ELR (cell line): ENCODE data around the gene PTX4.

ENCODE experiments used
- DNase-seq: peaks from one replicate; pipeline ENCODE4 v3.0.0-alpha.2; 2015; ENCODE audit warnings: low read depth

Gene PTX4, protein sequence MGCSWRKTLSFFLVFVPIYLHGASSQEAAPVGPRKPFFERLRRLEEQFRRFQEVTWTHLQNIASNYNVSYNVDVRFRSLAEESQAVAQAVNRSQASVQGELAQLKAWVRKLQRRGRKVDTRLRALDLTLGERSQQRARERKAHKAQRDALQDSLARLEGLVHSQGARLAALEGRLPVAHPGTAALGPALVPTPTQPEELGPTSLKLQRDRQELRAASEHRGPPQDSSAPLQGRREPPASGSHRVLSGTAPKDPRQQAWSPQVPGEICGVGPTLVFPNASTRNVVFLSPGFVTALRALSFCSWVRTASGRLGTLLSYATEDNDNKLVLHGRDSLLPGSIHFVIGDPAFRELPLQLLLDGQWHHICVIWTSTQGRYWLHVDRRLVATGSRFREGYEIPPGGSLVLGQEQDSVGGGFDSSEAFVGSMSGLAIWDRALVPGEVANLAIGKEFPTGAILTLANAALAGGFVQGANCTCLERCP

DNA sequence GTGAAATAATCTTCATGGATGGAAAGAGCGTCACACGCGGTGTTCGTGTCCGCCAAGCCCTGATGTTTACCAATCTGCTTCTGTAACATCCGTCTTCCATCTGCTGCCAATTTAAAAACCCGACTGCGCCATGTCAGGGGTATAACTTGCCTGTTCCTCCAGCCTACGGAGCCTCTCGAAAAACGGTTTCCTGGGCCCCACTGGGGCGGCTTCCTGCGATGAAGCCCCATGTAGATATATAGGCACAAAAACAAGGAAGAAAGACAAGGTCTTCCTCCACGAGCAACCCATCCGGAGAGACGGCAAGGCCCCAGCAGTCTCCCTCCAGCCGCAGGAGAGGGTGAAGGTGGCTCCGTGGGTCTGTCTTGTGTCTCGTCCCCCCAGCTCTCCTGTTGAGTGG, at the start of gene PTX4:
Gene PTX4, minus strand, starts transcription at position 326 of the 400 bp plus-strand sequence. Its CDS starts 35 bp downstream, at position 291.
- DNase-seq: no peak

DNA sequence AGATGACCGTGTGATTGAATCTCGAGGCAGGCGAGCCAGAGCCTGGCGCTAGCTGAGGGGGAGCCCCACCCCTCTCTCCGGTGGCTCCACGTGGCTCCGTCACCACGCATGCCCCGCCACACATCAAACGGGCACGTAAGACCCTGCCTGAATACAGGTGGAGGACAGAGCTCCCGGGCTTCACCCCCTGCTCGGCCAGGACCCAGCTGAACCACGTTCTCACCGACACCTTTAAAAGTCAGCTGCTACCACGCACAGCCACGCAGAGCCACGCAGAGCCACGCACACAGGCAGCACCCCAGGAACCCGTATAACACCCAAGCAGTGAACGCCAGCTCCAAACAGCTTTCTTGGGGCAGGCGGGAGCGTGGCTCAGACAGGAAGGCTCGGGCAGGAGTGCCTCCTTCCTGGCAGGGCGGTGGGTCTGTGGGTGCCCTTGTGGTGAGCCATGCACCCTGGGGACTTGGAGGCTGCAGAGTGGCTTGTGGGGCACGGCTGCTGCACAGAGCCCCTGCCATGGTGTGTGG, 49.1 kb upstream of the PTX4 start:
- DNase-seq: no peak

DNA sequence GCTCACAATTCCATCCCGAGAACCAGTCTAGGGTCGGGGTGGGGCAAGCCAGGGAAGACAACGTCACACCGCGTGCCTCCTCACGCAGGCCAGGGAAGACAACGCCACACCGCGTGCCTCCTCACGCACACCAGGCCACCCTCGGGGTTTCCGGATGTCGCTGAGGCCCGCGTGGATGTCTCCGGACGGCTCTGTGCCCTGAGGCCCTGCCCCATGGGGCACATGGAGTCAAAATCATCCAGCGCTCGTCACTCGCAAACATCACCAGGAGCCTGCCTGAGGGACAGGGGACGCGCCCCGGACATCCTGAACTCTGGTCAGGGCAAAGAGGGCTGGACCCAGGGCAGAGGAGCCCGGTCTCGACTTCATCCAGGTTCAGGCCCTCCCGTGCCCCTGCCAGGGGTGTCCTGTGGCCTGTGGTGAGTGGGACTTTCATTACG, 48.4 kb upstream of the PTX4 start:
- DNase-seq: no peak

DNA sequence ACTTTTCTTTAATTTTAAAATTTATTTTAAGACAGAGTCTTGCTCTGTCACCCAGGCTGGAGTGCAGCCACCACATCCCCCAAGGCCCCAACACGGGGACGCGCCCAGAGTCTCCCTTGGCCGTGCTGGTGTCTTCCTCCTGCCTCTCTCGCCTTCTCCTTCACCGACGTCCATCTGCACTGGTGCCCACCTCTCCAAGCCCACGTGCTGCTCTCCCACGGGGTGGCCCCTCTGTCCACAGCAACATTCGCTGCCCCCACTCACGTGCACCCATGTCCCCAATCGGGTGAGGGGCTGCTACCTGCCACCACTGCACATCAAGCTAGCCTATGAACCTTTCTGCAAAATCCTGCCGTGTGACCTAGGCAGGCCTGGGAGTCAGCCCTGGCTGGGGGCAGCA, 47.9 kb upstream of the PTX4 start:
- DNase-seq: no peak

DNA sequence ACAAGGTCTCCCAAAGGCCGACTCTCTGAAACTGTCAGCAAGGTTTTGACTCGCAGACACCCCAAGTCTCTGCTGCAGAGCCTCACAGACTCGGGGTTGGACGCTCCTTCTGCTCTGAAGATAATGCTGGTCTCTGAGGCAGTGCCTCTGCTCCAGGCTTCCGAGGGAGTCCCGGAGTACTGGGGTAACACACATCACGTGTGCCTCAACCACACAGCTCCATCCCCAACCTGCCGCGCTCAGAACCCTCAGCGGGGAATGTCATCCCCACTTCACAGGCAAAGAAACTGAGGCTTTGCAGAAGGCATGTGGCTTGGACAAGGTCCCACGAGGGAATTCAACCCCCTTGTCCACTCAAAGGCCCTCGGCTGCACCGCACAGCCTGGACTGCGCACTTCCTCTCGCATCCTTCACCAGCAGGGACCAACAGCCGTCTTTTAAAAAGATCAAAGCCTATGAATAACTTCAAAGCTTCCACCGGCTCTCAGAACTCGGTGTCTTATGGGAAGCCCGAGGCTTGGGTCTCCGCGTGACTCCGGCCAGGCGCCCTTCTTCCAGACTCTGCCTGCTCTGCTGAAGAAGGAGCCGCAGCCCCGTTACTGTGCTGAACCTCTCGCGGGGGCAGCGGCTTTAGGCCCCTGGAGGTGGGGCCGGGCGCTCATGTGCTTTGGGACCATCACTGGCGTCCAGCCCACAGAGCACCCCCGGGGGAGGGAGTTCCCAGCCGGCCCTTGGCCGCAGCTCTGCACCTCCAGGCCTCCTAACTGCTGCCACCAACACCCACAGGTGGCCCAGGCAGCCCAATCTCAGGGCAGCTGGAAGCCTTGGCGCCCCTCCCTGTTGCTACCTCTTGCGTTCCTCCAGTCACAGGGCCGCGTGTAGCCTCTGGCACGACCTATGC, 46.9 kb upstream of the PTX4 start:
- no peak for DNase-seq

DNA sequence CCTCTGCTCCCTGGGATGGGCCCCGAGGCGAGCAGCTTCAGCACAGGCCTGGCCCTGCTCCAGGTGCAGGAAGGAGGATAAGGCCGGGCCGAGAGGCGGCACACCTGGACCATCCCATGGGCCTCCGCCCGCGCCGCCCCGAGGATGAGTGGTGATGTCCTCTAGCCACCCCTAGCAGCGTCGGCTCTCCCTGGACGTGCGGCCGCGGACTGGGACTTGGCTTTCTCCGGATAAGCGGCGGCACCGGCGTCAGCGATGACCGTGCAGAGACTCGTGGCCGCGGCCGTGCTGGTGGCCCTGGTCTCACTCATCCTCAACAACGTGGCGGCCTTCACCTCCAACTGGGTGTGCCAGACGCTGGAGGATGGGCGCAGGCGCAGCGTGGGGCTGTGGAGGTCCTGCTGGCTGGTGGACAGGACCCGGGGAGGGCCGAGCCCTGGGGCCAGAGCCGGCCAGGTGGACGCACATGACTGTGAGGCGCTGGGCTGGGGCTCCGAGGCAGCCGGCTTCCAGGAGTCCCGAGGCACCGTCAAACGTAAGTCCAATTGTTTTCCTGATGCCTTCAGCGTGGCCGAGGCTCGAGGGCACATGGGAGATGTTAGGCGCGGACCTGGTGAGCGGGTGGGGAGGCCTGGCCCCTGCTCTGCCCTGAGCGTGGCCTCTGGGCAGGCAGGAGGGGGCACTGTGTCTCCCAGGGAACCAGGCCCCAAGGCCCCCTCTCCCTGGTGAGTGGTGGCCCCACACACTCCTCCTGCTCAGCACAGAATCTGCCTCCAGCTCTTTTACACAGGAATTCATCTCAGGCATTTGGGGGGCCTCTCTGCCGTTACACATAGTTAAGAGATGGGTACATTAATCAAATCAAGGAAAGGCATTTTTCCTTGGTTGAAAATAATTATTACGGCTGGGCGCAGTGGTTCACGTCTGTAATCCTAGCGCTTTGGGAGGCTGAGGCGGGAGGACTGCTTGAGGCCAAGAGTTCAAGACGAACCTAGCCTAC, 45.6 kb upstream of the PTX4 start:
- peak; percentile 55 for DNase-seq

DNA sequence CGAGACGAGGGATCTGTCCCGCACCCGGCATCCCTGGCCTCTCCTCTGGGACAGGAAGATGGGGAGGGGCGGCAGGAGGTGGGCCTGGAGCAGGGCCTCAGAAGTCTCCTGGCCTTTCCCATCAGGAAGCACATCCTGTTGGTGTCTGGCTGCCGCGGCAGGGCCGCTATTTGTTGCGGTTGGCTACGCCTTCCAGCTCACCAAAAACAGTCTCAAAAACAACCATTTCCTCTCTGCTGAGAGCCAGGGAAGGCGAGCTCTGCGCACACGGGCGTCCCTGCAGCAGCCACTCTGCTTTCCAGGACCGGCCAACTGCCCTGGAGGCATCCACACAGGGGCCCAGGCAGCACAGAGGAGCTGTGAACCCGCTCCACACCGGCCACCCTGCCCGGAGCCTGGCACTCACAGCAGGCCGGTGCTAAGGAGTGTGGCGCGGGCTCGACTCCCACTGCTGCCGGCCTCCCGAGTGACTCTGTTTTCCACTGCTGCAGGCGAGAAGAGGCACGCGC, 44.8 kb upstream of the PTX4 start, which contains the start of gene TMEM204:
Gene TMEM204, plus strand, starts transcription at position 224 of the 509 bp plus-strand sequence. CDS start 610 bp downstream, outside the sequence.
- peak; percentile 88 for DNase-seq

DNA sequence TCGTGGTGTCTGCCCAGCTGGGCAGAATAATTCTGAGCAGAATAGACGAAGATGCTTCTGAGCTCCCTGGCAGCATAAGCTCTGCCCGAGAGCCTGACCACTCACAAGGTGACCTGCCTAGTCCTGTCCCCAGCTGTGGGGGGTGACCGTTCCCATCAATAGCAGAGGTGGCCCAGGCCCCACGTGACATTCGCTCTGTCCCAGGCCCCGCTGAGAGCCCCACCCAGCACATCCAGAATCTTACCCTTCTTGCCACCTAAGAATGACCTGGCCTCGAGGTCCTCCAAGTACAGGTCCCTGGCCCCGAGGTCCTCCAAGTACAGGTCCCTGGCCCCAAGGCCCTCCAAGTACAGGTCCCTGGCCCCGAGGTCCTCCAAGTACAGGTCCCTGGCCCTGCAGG, 44.0 kb upstream of the PTX4 start:
- no peak for DNase-seq

DNA sequence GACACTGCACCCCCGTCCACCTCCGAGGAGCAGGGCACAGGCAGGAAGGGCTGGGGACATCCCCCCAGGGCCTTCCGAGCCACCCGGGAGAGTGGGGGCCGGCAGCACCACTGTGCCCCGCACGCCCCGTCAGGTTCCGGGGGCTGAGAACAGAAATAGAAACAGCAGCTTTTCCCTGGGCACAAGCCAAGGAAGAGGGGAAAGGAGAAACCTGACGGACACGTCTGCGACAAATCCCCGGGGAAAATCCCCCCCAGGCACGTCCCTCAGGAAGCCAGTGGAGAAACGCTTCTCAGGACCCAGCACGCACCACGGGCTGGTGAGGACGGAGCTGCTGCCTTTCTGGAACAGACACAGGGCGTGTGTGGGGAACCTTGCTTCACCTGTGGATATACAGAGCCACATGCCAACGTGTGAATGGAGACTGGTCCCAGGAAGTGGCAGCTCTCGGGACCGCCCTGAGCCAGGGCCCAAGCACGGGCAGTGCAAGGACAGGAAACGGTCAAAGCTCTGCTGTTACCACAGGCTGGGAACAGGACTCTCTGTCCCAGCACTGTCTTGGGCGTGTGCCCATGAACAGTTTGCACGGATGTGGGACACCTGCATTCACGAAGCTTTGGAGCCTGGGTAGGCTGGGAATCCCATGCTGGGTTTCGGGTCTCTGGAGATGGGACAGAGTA, 43.5 kb upstream of the PTX4 start:
- no peak for DNase-seq

DNA sequence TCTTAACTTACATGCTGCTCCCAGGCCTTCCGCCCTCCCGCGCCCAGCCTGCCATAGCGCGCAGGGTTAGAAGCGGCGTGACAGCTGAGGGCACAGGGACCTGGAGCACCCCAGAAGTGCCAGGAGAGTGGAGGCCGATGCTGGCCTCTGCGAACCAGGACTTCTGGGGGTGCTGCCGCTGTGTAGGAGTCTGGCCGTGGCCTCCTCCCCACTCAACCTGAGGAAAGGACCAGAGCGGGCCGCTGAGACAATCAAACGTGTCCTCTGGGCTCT, 42.8 kb upstream of the PTX4 start:
- no peak for DNase-seq

DNA sequence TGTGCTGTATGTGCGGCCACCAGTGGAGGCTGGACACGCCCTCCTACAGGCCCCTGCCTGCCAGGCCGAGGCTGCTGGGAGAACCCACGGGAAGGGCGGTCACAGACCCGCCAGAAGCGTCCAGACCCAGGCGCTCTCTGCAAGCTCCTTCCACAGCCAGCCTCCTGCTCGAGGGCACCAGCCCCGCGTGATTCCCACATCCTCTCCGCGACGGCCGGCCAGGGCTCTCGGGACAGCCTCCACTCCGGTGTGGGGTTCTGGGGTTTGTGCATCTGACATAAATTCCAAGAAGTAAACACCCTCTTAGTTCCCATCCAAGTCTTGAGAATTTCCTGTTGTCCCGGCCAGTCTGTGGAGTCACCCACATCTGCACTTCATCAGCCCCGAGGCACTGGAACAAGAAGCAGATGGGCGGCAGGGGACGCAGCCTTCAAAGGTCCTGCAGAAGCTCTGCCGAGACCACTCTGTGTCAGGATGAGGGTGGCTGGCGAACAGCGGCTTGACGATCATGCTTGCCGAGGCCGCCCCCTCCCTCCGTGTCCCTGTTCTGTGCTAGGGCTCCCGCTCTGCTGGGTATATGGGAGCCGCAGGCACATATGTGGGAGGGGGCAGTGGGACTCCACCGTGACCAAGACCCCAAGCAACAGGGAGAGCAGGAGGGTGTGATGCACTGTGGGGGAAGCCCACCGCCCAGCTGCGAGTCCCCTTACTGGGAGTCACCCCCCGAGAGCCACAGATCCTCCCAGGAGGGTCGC, 42.3 kb upstream of the PTX4 start:
- DNase-seq: peak; percentile 44

DNA sequence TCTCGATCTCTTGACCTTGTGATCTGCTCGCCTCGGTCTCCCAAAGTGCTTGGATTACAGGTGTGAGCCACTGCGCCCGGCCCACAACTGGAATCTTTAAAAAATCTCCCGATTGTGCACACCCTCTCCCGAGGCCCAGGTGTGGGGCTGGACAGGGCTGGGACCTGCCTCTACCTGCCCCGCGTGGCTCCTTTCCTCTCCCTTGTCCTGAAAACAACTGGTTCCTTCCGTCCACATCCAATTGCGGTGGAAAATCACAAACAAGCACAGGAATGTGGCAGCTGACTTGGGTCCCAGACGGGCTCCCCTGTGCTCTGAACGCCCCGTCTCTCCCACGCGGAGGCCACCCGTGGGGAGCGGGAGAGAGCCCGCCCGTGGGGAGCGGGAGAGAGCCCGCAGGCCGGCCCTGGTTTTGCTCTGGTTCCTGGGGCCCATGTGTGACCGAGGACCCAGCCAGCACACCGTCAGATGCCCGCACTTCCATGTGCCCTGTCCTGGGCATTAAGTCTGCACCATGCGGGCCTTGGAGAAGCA, 41.7 kb upstream of the PTX4 start:
- DNase-seq: no peak

DNA sequence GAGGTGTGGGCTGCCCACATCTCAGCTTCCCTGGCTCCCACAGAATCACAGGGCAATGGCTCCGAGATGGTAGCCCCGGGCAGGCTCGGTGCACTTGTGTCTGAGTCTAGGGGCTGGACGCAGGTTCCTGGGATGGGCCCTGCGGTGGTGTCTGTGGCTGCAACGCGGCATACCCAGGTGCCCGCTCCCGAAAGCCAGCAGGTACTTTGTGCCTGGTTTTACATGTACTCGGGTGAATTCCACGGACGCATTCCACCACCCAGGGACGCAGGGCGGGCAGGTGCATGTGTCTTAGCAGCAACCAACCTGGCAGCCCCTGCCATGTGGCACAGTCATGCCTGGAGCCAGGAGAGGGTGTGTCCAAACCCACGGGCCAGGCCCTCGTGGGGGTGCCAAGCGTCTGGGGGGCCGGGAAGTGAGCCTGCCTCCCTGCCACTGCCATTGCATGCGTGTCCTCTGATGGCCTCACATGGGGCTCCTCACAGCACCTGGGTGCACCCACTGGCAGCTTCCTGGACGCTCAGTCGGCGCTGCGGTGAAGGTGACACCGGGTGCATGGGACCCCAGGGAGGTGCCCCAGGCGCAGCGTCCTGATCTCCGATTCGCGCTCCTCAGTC, 40.3 kb upstream of the PTX4 start:
- DNase-seq: no peak

DNA sequence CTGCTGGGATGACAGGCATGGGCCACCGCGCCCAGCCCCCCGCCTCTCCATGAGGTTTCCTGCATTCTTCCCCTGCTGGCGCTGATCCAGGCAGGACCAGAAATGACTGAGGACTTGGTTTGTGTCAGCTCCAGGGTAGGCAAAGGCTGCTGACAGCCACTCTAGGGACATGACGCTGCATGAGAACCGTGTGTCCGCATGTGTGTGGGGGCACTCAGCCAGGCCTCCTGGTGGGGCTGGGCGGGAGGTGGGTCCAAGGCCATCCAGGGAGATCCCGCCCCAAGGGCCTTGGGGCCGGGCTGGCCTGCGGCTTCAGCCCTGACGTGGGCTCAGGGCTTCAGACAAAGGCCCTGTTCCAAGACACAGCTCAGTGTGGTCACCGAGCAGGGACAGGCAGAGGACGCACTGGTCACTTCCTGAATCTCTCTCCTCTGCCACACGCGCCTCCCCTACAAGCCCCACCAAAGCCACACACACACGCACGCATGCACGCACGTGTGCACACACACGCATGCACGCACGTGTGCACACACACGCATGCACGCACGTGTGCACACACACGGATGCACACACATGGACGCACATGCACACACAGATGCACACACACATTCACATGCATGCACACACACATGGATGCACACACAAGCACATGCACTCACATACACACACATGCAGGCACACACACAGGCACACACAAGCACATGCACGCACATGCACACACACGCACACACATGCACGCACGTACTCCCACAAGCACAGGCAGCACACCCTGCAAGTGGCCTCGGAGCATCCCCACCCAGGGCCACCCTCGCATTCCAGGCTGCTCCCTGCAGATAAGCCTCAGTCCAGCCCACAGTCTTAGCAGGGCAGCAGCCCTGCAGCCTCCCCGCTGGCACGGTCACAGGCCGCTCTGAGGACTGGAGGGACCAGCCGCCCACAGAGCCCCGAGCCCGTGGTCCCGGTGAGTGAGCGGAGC, 39.4 kb upstream of the PTX4 start:
- no peak for DNase-seq

DNA sequence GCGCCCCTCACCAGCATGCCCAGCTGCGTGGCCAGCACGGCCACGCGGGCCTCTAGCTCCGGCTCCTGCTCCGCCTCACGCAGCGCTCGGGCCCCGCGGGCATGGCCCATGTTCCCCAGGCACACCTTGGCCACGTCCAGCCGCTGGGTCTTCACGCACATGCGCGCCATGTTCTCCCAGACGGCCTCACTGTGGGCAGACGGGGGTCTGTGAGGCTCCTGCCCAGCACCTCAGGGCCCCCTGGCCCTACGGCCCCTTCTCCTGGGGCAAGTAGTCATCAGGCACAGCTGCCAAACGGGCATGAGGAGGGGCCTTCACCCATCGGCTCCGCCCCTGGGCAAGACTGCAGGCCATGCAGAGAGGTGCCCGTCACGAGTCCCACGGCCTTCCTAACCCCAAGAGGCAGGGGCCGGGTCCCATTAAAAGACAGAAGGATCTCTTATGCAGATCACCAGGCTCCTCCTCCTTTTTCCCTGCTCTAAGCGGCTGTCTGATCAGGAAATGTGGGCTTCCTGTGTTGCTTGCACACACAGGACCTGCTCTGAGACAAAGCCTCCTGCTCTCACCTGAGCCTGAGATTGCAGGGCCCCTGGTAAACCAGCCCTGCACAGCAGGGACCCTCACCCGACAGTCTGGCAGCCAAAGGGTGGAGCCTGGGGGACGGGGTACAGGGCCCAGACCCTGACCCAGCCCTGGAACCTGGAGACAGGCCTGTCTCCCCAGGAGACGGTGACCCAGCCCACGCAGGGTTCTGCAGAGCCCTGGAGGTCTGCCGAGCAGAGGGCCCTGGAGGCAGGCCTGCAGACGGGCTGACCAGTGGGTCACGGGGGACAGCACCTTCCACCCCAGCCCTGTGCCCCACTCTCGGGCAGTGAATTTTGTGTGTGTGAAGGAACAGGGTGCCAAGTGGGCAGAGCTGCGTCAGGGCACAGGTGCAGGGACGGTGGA, 38.1 kb upstream of the PTX4 start:
- DNase-seq: no peak

DNA sequence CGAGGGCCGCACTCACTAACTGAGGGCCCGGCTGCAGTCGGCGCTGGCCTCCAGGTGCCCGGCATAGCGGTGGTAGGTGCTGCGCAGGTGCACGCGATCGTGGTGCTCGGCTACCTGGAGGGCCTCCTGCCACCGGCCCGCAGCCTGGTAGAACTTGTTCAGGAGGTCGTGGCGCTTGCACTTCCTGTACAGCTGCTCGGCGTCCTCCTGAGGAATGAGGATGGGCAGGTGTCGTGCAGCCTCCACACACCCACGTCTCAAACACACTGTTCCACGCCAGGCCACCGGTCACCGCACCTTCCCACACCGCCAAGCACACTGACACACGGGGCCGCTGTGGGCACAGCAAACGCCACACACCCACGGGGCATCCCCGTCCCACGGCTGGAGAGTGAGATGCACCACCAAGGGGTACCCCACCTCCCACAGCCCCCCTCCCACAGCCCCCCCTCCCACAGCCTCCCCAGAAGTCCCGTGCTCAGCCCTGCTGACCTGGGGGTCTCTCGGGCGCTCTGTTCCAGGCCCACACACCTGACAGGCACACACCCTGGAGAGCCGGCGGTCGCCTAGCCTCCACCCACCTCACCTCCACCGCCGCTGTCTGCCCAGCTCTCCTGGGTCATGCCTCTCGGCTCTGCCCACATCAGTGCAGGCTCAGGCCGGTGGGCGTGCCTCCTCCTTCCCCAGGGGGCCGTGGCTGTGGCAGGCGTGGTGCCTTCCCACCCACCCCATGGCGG, 37.3 kb upstream of the PTX4 start:
- DNase-seq: no peak
